Measurements from ENCODE around the gene OR2F1. TPM values are rescaled to one million over a fixed set of nuclear protein-coding genes. Genes with fewer than 3 reads are reported as not detected.

Gene OR2F1, protein sequence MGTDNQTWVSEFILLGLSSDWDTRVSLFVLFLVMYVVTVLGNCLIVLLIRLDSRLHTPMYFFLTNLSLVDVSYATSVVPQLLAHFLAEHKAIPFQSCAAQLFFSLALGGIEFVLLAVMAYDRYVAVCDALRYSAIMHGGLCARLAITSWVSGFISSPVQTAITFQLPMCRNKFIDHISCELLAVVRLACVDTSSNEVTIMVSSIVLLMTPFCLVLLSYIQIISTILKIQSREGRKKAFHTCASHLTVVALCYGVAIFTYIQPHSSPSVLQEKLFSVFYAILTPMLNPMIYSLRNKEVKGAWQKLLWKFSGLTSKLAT
- total RNA-seq: not detected in 2 replicates

GRCh38 chr7:143954544-143954943 lies at the start of gene OR2F1:
OR2F1 (plus strand) TSS chr7:143954844; CDS start chr7:143959971, 5,127 bp downstream.

GRCh38 chr7:143934526-143935325 lies 19.9 kb upstream of the OR2F1 start, which contains the start of gene OR2F2:
OR2F2 (plus strand) TSS chr7:143935233; CDS start chr7:143935233, 0 bp downstream.

GRCh38 chr7:144000020-144000419 lies 45.4 kb downstream of the OR2F1 start, which contains the start of gene OR6B1:
OR6B1 (plus strand) TSS chr7:144000320; CDS start chr7:144003997, 3,677 bp downstream.

Other genes starting within 250 kb of the OR2F1 start
- 0.58 and 2.3 TPM in 2 replicates for gene CTAGE6, start 197.1 kb upstream of the OR2F1 start, total RNA-seq
- 62.7 and 85.1 TPM in 2 replicates for gene TCAF1, start 52.7 kb upstream of the OR2F1 start, total RNA-seq
- under 0.01 TPM in 1 of 2 replicates, not detected in the other for gene OR2F2, start 19.6 kb upstream of the OR2F1 start, total RNA-seq
- gene OR6B1, start 45.5 kb downstream of the OR2F1 start, total RNA-seq: not detected in 2 replicates
- not detected in 2 replicates for gene OR2A5, start 94.1 kb downstream of the OR2F1 start, total RNA-seq
- gene OR2A25, start 115.0 kb downstream of the OR2F1 start, total RNA-seq: not detected in 2 replicates
- not detected in 2 replicates for gene OR2A12, start 131.4 kb downstream of the OR2F1 start, total RNA-seq
- not detected in 2 replicates for gene OR2A2, start 154.7 kb downstream of the OR2F1 start, total RNA-seq
- not detected in 2 replicates for gene OR2A14, start 168.3 kb downstream of the OR2F1 start, total RNA-seq
- 0.19 and 0.28 TPM in 2 replicates for gene CTAGE4, start 228.6 kb downstream of the OR2F1 start, total RNA-seq
- gene ARHGEF35, start 241.0 kb downstream of the OR2F1 start, total RNA-seq: 0.85 and 1.5 TPM in 2 replicates